ENCODE results near the gene HES4. TPM values are rescaled to one million over a fixed set of nuclear protein-coding genes. Genes with fewer than 3 reads are reported as not detected.

Gene HES4
- total and polyA plus RNA-seq, 4 donors, result 13.5 to 47.9 (median 27.1) TPM

GRCh38 chr1:980602-981395 is 19.1 kb downstream of the HES4 start:
- Histone ChIP-seq H3K27me3 (ENCODE audit: control insufficient read depth in 3 of 3, insufficient read depth in 3 of 3, low read length in 2 of 3) (peaks cover 4 to 26% (median 5%) of the 10 kb centered on the region in 3 donors), H3K9me3 (ENCODE audit: control insufficient read depth in 4 of 4, insufficient read depth in 3 of 4, low read length in 3 of 4) (peaks cover 0 to 2% (median 0%) of the 10 kb centered on the region in 4 donors), H3K9ac (ENCODE audit: insufficient read depth in 1 of 2, low read length in 2 of 2) (no peak overlapping the region), H3K27ac (ENCODE audit: low read depth in 1 of 2, low read length in 1 of 2) (peak overlapping the region in 1 of 2 donors; percentile 94), H3K4me3 (no peak overlapping the region), H3K36me3 (ENCODE audit: control insufficient read depth in 4 of 4, insufficient read depth in 4 of 4, low read length in 4 of 4) (no peaks in the 10 kb centered on the region), H3K4me1 (ENCODE audit: control insufficient read depth in 5 of 5, insufficient read depth in 5 of 5, low read length in 5 of 5) (peaks cover 0 to 6% (median 0%) of the 10 kb centered on the region in 5 donors)
- ATAC-seq (ENCODE audit: insufficient read depth, low FRiP score), result no peak
- TF ChIP-seq CTCF (IDR thresholded peaks at IDR 0.05; ENCODE audit: control extremely low read depth, extremely low read depth), result no peak
- WGBS, 2 donors, result 70 to 81% methylated on average over 29 to 35 of the region's 35 CpGs
- DNase-seq, result no peak

GRCh38 chr1:980137-980571 is 19.7 kb downstream of the HES4 start:
- Histone ChIP-seq H3K4me1 (ENCODE audit: control insufficient read depth in 5 of 5, insufficient read depth in 5 of 5, low read length in 5 of 5) (peaks cover 0 to 6% (median 0%) of the 10 kb centered on the region in 5 donors), H3K27ac (ENCODE audit: low read depth in 1 of 2, low read length in 1 of 2) (peak overlapping the region in 1 of 2 donors; percentile 94), H3K27me3 (ENCODE audit: control insufficient read depth in 3 of 3, insufficient read depth in 3 of 3, low read length in 2 of 3) (peaks cover under 1 to 24% (median 5%) of the 10 kb centered on the region in 3 donors), H3K9ac (ENCODE audit: insufficient read depth in 1 of 2, low read length in 2 of 2) (no peak overlapping the region), H3K9me3 (ENCODE audit: control insufficient read depth in 4 of 4, insufficient read depth in 3 of 4, low read length in 3 of 4) (peaks cover 0 to 2% (median 0%) of the 10 kb centered on the region in 4 donors), H3K4me3 (no peak overlapping the region), H3K36me3 (ENCODE audit: control insufficient read depth in 4 of 4, insufficient read depth in 4 of 4, low read length in 4 of 4) (no peaks in the 10 kb centered on the region)
- ATAC-seq (ENCODE audit: insufficient read depth, low FRiP score) (no peak), DNase-seq (no peak)
- WGBS, 2 donors, result 80 to 90% methylated on average over 13 of the region's 13 CpGs
- no peak for TF ChIP-seq CTCF (IDR thresholded peaks at IDR 0.05; ENCODE audit: control extremely low read depth, extremely low read depth)

- Histone ChIP-seq H3K27ac (ENCODE audit: low read depth in 1 of 2, low read length in 1 of 2) (no peak overlapping the region), H3K9ac (ENCODE audit: insufficient read depth in 1 of 2, low read length in 2 of 2) (no peak overlapping the region), H3K27me3 (ENCODE audit: control insufficient read depth in 3 of 3, insufficient read depth in 3 of 3, low read length in 2 of 3) (peaks cover 0 to 22% (median 5%) of the 10 kb centered on the region in 3 donors), H3K4me1 (ENCODE audit: control insufficient read depth in 5 of 5, insufficient read depth in 5 of 5, low read length in 5 of 5) (peaks cover 0 to 6% (median 0%) of the 10 kb centered on the region in 5 donors), H3K9me3 (ENCODE audit: control insufficient read depth in 4 of 4, insufficient read depth in 3 of 4, low read length in 3 of 4) (peaks cover 0 to 2% (median 0%) of the 10 kb centered on the region in 4 donors), H3K4me3 (no peak overlapping the region), H3K36me3 (ENCODE audit: control insufficient read depth in 4 of 4, insufficient read depth in 4 of 4, low read length in 4 of 4) (no peaks in the 10 kb centered on the region)
- DNase-seq (no peak), ATAC-seq (ENCODE audit: insufficient read depth, low FRiP score) (no peak)
- 95 to 98% methylated on average over 9 of the region's 9 CpGs for WGBS, 2 donors
- no peak for TF ChIP-seq CTCF (IDR thresholded peaks at IDR 0.05; ENCODE audit: control extremely low read depth, extremely low read depth)
Observed at GRCh38 chr1:979744-980072, 20.2 kb downstream of the HES4 start.
